ENCODE results near the gene ANKRD39. TPM values are rescaled to one million over a fixed set of nuclear protein-coding genes. Genes with fewer than 3 reads are reported as not detected.

The ANKRD39 gene
- total RNA-seq, 2 experiments from 2014 or later = 25.0 to 27.3 TPM

GRCh38 chr2:96875498-96876268 lies 17.9 kb upstream of the ANKRD39 start:
- intact Hi-C loops (cut with micrococcal nuclease) = loop anchor here (2.0 kb wide), 1 partner anchor 37 kb away; no protein-coding TSS in a partner anchor
- no peak for DNase-seq
- Mint-ChIP-seq H3K4me1 (ENCODE audit: low read depth) (peaks cover 38% of the 10 kb centered on the region), H3K27ac (no peak overlapping the region), H3K9me3 (no peaks in the 10 kb centered on the region), H3K27me3 (ENCODE audit: low read depth) (peaks cover 3% of the 10 kb centered on the region), H3K4me3 (no peak overlapping the region), H3K36me3 (ENCODE audit: low read depth) (no peaks in the 10 kb centered on the region)
- CTCF ChIA-PET = interaction anchor here (1.1 to 2.1 kb wide), 3 partner anchors 18 to 75 kb away, joined by 3 to 11 read pairs (median 6); partner anchors contain the start of gene ANKRD39

- Mint-ChIP-seq H3K36me3 (ENCODE audit: low read depth) (no peaks in the 10 kb centered on the region), H3K4me1 (ENCODE audit: low read depth) (peaks cover 40% of the 10 kb centered on the region), H3K9me3 (no peaks in the 10 kb centered on the region), H3K4me3 (no peak overlapping the region), H3K27ac (peak overlapping the region; percentile 38), H3K27me3 (ENCODE audit: low read depth) (peaks cover 6% of the 10 kb centered on the region)
- intact Hi-C loops (cut with micrococcal nuclease) = loop anchor here (2.0 kb wide), 1 partner anchor 38 kb away; no protein-coding TSS in a partner anchor
- CTCF ChIA-PET = interaction anchor here (0.6 to 2.1 kb wide), 5 partner anchors 16 to 82 kb away, joined by 3 to 11 read pairs (median 5); partner anchors contain the start of gene ANKRD39
- DNase-seq = peak; percentile 43
Observed at GRCh38 chr2:96874198-96874831, 16.5 kb upstream of the ANKRD39 start.

GRCh38 chr2:96873651-96874096 lies 15.9 kb upstream of the ANKRD39 start:
- peaks cover 6% of the 10 kb centered on the region for H3K27me3 Mint-ChIP-seq (ENCODE audit: low read depth)
- CTCF ChIA-PET = interaction anchor here (0.6 to 1.7 kb wide), 4 partner anchors 16 to 83 kb away, joined by 3 to 6 read pairs (median 4); partner anchors contain the start of gene ANKRD39
- no peak overlapping the region for H3K4me3 Mint-ChIP-seq
- no peaks in the 10 kb centered on the region for H3K36me3 Mint-ChIP-seq (ENCODE audit: low read depth)
- DNase-seq = no peak
- intact Hi-C loops (cut with micrococcal nuclease) = loop anchor here (2.0 kb wide), 1 partner anchor 39 kb away; no protein-coding TSS in a partner anchor
- no peaks in the 10 kb centered on the region for H3K9me3 Mint-ChIP-seq
- peaks cover 40% of the 10 kb centered on the region for H3K4me1 Mint-ChIP-seq (ENCODE audit: low read depth)
- H3K27ac Mint-ChIP-seq = peak overlapping the region; percentile 38

DNA sequence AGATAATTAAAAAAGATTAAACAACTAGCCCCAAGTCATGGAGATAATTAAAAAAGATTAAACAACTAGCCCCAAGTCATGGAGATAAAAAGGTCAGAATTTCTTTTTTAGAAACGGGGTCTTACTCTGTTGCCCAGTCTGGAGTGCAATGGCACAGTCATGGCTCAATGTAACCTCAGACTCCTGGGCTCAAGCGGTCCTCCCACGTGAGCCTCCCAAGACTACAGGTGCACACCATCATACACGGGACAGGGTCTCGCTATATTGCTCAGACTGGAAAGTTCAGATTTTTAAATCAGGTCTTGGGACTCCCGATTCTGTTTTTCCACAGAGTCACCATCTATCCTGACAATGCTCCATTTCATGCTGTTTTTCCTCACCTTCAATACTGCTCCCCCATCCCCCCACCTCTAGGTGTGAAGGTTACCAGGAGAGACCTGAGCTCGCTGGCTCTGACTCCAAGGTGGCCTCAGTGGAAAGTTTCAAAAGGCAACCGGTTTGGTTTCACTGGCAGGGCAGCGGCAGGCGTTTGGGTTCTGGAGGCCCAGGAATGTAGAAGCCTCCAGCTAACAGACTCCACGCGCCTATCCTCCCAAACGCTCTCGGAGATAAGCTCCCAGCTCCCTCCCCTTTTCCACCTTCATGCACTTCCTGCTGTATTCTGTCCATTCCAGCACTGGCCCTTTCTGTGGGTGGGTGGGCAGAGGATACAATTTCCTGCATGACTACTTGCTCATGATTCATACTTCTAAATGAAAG lies 15.0 kb upstream of the ANKRD39 start:
- H3K27me3 Mint-ChIP-seq (ENCODE audit: low read depth) = peaks cover 6% of the 10 kb centered on the region
- peak; percentile 22 for DNase-seq
- no peak overlapping the region for H3K27ac Mint-ChIP-seq

DNA sequence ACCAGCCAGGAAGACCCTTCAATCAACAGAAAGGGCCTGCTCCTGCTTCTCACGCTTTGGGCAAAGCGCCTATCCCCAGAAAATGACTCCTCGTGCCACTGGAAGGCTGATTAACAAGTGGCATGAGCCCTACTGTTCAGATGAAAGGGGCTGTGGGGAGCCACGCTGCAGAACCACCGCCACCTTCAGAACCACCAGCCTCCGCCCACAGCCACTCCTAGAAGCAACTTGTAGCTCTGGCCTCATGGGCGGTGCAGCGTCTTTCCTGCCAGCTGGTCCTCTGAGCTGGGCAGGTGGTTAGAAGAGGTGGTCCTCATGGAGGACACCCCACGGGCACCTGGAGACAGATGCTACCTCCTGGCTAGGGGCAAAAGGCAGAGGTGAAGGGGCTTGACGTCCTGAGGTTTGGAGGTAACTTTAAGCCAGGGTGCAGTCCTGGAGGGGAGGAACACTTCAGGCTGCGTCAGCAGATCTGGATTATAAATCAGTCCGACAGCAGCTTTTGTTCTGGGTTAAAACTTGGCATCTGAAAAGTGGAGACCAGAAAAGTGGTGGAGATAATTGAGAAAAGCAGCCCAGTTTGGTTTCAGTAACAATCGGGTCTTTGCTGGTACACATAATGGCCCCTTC lies 12.9 kb upstream of the ANKRD39 start:
- peak; percentile 47 for DNase-seq
- peaks cover 56% of the 10 kb centered on the region for H3K4me1 Mint-ChIP-seq (ENCODE audit: low read depth)
- H3K4me3 Mint-ChIP-seq = peak overlapping the region; percentile 62
- intact Hi-C loops (cut with micrococcal nuclease) = no loop called here
- peaks cover 4% of the 10 kb centered on the region for H3K36me3 Mint-ChIP-seq (ENCODE audit: low read depth)
- H3K27ac Mint-ChIP-seq = no peak overlapping the region
- CTCF ChIA-PET = interaction anchor here (1.0 to 2.1 kb wide), 4 partner anchors 12 to 84 kb away, joined by 3 to 14 read pairs (median 6); partner anchors contain the start of gene ANKRD39
- peaks cover 6% of the 10 kb centered on the region for H3K27me3 Mint-ChIP-seq (ENCODE audit: low read depth)
- no peaks in the 10 kb centered on the region for H3K9me3 Mint-ChIP-seq

More for the DNA sequence above, 15.0 kb upstream of the ANKRD39 start:
- intact Hi-C loops (cut with micrococcal nuclease) = no loop called here
- CTCF ChIA-PET = interaction anchor here (0.6 to 1.1 kb wide), 4 partner anchors 10 to 110 kb away, joined by 3 read pairs; partner anchors contain the start of gene ANKRD39
- Mint-ChIP-seq H3K4me1 (ENCODE audit: low read depth) (peaks cover 45% of the 10 kb centered on the region), H3K36me3 (ENCODE audit: low read depth) (no peaks in the 10 kb centered on the region), H3K4me3 (no peak overlapping the region), H3K9me3 (no peaks in the 10 kb centered on the region)

GRCh38 chr2:96869822-96870625 lies 12.2 kb upstream of the ANKRD39 start, which contains the start of gene SEMA4C:
TSS of gene SEMA4C (minus strand) at chr2:96870080. CDS start at chr2:96867886, 2,194 bp downstream.
- intact Hi-C loops (cut with micrococcal nuclease) = no loop called here
- peaks cover 4% of the 10 kb centered on the region for H3K36me3 Mint-ChIP-seq (ENCODE audit: low read depth)
- H3K4me3 Mint-ChIP-seq = peak within 1 kb of the TSS; percentile 62
- no peaks in the 10 kb centered on the region for H3K9me3 Mint-ChIP-seq
- peak; percentile 31 for DNase-seq
- CTCF ChIA-PET = interaction anchor here (0.6 to 3.3 kb wide), 5 partner anchors 10 to 81 kb away, joined by 3 to 25 read pairs (median 8); partner anchors contain the start of gene ANKRD39
- no peak within 1 kb of the TSS for H3K27ac Mint-ChIP-seq
- peaks cover 6% of the 10 kb centered on the region for H3K27me3 Mint-ChIP-seq (ENCODE audit: low read depth)
- H3K4me1 Mint-ChIP-seq (ENCODE audit: low read depth) = peaks cover 50% of the 10 kb centered on the region

DNA sequence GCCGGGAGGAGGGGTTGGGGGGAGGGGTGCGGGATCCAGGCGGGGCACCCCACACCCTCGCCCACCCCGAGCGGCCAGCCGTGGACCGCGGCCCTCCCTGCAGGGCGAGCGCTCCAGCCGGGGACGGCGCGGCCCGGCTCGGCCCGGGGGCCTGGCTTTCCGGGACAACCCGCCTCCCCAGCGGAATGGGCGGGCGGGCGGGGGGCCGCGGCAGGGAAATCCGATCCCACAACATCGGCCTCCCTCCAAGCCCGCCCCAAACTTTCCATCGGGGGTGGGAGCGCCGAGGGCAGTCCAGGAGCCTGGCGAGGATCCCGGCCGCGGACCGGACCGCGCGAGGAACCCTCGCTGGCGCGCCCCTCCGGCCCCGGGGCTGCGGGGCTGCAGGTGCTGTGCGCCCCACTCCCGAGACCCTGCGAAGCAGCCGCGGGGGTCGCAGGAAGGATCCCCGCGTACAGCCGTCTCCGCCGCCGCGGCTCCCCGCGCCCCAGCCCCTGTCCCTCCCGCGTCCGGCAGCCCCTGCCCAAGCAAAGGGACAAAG lies 11.5 kb upstream of the ANKRD39 start:
- H3K4me3 Mint-ChIP-seq = peak overlapping the region; percentile 56

DNA sequence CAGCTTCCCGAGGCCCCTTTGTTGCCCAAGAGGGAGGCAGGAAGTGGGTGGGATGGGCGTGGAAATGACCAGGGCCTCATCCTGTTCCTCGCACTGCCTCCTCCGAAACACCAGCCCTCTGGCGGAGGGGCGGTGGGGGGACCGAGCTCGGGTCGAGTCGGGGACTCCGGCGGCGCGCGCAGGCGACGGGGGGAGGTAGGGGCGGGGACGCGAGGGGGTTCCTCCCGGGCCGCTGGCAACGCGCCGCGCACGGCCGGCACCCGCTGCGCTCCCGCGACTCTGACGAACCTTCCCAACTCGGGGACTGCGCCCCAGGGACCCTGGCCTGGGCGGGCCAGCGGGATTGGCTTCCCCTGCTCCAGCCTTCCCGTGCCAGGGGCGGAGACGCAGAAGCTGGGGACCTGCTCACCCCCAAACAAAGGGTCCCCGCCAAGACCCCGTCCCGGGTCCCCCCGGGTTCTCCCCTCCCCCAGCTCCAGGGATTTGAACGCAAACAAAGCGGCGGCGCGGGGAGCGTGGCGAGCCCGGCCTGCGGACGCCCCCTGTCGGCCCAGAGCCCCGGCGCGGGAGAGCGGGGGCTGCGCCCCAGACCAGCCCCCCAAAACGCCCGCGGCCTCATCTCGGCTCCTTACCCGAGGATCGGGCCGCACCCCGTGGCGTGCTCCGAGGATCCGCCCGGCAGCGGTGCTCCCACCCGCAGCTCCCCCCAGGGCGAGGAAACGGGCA lies 10.9 kb upstream of the ANKRD39 start:
- Mint-ChIP-seq H3K36me3 (ENCODE audit: low read depth) (peaks cover 4% of the 10 kb centered on the region), H3K4me3 (peak overlapping the region; percentile 77), H3K27ac (peak overlapping the region; percentile 78), H3K9me3 (no peaks in the 10 kb centered on the region), H3K27me3 (ENCODE audit: low read depth) (peaks cover 6% of the 10 kb centered on the region), H3K4me1 (ENCODE audit: low read depth) (peaks cover 37% of the 10 kb centered on the region)
- CTCF ChIA-PET = interaction anchor here (0.6 to 3.3 kb wide), 14 partner anchors 10 to 243 kb away, joined by 3 to 25 read pairs (median 3); partner anchors contain the start of gene ANKRD39
- intact Hi-C loops (cut with micrococcal nuclease) = no loop called here
- peak; percentile 73 for DNase-seq

More for the DNA sequence above, 11.5 kb upstream of the ANKRD39 start:
- Mint-ChIP-seq H3K9me3 (no peaks in the 10 kb centered on the region), H3K27me3 (ENCODE audit: low read depth) (peaks cover 6% of the 10 kb centered on the region), H3K4me1 (ENCODE audit: low read depth) (peaks cover 44% of the 10 kb centered on the region), H3K27ac (no peak overlapping the region), H3K36me3 (ENCODE audit: low read depth) (peaks cover 4% of the 10 kb centered on the region)
- intact Hi-C loops (cut with micrococcal nuclease) = no loop called here
- DNase-seq = peak; percentile 17
- CTCF ChIA-PET = interaction anchor here (0.6 to 3.3 kb wide), 8 partner anchors 9 to 85 kb away, joined by 3 to 25 read pairs (median 4); partner anchors contain the start of gene ANKRD39

- H3K36me3 Mint-ChIP-seq (ENCODE audit: low read depth) = peaks cover 8% of the 10 kb centered on the region
- peaks cover 6% of the 10 kb centered on the region for H3K27me3 Mint-ChIP-seq (ENCODE audit: low read depth)
- H3K9me3 Mint-ChIP-seq = no peaks in the 10 kb centered on the region
- peak overlapping the region; percentile 78 for H3K27ac Mint-ChIP-seq
- no peak for DNase-seq
- H3K4me3 Mint-ChIP-seq = peak overlapping the region; percentile 77
- peaks cover 30% of the 10 kb centered on the region for H3K4me1 Mint-ChIP-seq (ENCODE audit: low read depth)
- intact Hi-C loops (cut with micrococcal nuclease) = loop anchor here (1.0 kb wide), 1 partner anchor 10 kb away; the partner anchor contains the start of gene ANKRD39
- CTCF ChIA-PET = interaction anchor here (0.6 to 3.3 kb wide), 14 partner anchors 10 to 244 kb away, joined by 3 to 25 read pairs (median 3); partner anchors contain the start of gene ANKRD39
Observed at GRCh38 chr2:96867756-96868554, 10.1 kb upstream of the ANKRD39 start.
